Testis (tissue), 3 donors: ENCODE data around the gene AGBL4. TPM values are rescaled to one million over a fixed set of nuclear protein-coding genes. Genes with fewer than 3 reads are reported as not detected.

ENCODE experiments used
- DNase-seq: peaks from one replicate; pipeline ENCODE4 v3.0.0-alpha.2; 2019
- H3K27ac ChIP-seq, 2 donors: fragments of 200-600 bp; sonication (generic); one replicate each; pipeline ENCODE4 v1.5.1; 2019
- H3K27me3 ChIP-seq: fragments of 200-600 bp; sonication (generic); one replicate; pipeline ENCODE4 v1.5.1; 2019
- H3K36me3 ChIP-seq: fragments of 200-600 bp; sonication (generic); one replicate; pipeline ENCODE4 v1.5.1; 2017; ENCODE audit warnings: low read depth; ENCODE audit errors: missing control alignments
- H3K4me1 ChIP-seq: fragments of 200-600 bp; sonication (generic); one replicate; pipeline ENCODE4 v1.5.1; 2019
- H3K4me3 ChIP-seq, 2 donors: fragments of 200-600 bp; sonication (generic); one replicate each; pipeline ENCODE4 v1.5.1; 2017 to 2019
- H3K9me3 ChIP-seq: fragments of 200-600 bp; sonication (generic); one replicate; pipeline ENCODE4 v1.5.1; 2017
- POLR2A ChIP-seq: fragments of 450-650 bp; IDR thresholded peaks from one replicate; pipeline ENCODE4 v1.6.1; 2017; ENCODE audit warnings: antibody characterized with exemption, mild to moderate bottlenecking, moderate library complexity
- WGBS, 2 donors: methylation state at CpG; one replicate each; pipeline ENCODE4 v1.1.5; 2018; 5-methylcytosine and 5-hydroxymethylcytosine counted together
- intact Hi-C: fragments of 100-400 bp; cut with DNase I; formaldehyde crosslinking; loops from one replicate; pipeline ENCODE4 v1.15.1; 2023; ENCODE audit warnings: low total_unique reads
- polyA plus RNA-seq: library from polyadenylated mRNA; stranded (reverse); fragments of 350-450 nt; fragmentation: Illumina TruSeq; extraction: RNeasy Lipid Tissue Mini Kit (QIAGEN cat#74804); gene quantifications from one replicate; pipeline ENCODE4 v1.2.3, GENCODE V29; 2014; ENCODE audit warnings: low read depth, low replicate concordance; ENCODE audit not compliant: insufficient read depth
- total RNA-seq, 2 donors: library from RNA; depleted of rRNA; stranded (reverse); fragments of >200 nt; gene quantifications; one replicate each; pipeline ENCODE4 v1.2.3, GENCODE V29; 2016
- TF ChIP-seq, protein P1 (sequence below), 3 experiments: fragments of 450-650 bp in 2 of 3; fragments of 200-600 bp in 1 of 3; sonication (generic) in 1 of 3; IDR thresholded peaks; one replicate each; pipeline ENCODE4 v1.5.1; 2016 to 2019; ENCODE audit warnings: antibody characterized with exemption in 3 of 3, mild to moderate bottlenecking in 2 of 3, moderate library complexity in 1 of 3

Gene AGBL4
- total and polyA plus RNA-seq, 3 donors from 2014 or later: 3.3 to 6.9 (median 5.8) TPM

DNA sequence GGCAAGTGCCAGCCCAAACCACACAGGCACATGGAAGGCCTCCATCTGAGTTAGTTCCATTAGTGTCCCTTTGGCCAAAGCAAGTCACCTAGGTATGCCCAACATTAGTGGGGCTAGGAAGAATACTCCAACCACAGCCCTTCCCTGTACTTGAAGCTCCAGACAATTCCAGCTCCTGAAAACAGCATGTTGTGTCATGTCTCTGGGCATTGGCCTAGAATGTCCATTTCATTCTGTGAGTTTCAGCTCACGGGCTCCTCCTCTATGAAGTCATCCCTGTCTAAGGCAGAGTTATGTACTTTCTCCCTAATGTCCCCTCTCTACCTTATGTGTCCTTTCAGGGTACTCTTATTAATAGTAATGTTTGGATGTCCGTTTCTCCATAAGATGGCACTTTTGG is 1455.3 kb downstream of the AGBL4 start:
- no peak for DNase-seq
- no peak overlapping the region for H3K27ac ChIP-seq
- WGBS, 2 donors: 89 to 95% methylated on average over 2 of the region's 2 CpGs
- no peaks in the 10 kb centered on the region for H3K9me3 ChIP-seq
- intact Hi-C loops: no loop called here
- H3K4me3 ChIP-seq: no peak overlapping the region
- TF ChIP-seq, protein P1, sequence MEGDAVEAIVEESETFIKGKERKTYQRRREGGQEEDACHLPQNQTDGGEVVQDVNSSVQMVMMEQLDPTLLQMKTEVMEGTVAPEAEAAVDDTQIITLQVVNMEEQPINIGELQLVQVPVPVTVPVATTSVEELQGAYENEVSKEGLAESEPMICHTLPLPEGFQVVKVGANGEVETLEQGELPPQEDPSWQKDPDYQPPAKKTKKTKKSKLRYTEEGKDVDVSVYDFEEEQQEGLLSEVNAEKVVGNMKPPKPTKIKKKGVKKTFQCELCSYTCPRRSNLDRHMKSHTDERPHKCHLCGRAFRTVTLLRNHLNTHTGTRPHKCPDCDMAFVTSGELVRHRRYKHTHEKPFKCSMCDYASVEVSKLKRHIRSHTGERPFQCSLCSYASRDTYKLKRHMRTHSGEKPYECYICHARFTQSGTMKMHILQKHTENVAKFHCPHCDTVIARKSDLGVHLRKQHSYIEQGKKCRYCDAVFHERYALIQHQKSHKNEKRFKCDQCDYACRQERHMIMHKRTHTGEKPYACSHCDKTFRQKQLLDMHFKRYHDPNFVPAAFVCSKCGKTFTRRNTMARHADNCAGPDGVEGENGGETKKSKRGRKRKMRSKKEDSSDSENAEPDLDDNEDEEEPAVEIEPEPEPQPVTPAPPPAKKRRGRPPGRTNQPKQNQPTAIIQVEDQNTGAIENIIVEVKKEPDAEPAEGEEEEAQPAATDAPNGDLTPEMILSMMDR (IDR thresholded peaks at IDR 0.05): no peak
- TF ChIP-seq POLR2A: no peak
- H3K27me3 ChIP-seq: no peaks in the 10 kb centered on the region
- H3K36me3 ChIP-seq: no peaks in the 10 kb centered on the region
- H3K4me1 ChIP-seq: no peaks in the 10 kb centered on the region

DNA sequence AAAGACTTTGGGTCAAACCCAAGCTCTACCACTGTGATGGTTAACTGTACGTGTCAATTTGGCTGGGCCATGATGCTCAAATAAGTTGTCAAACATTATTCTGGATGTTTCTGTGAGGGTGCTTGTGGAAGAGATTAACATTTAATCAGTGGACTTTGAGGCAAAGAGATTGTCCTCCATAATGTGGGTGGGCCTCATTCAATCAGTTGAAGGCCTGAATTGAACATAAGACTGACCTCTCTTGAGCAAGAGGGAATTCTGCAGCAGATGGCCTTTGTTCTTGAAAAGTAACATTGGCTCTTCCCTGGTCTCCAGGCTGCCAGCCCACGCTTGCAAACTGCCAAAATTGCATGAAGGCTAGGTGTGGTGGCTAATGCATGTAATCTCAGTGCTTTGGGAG is 1457.3 kb downstream of the AGBL4 start:
- Histone ChIP-seq H3K27me3 (no peaks in the 10 kb centered on the region), H3K4me1 (no peaks in the 10 kb centered on the region), H3K4me3 (no peak overlapping the region), H3K27ac (no peak overlapping the region), H3K36me3 (no peaks in the 10 kb centered on the region), H3K9me3 (no peaks in the 10 kb centered on the region)
- TF ChIP-seq POLR2A: no peak
- TF ChIP-seq, protein P1 (IDR thresholded peaks at IDR 0.05): no peak
- no peak for DNase-seq
- 93 to 97% methylated on average over 2 of the region's 2 CpGs for WGBS, 2 donors
- intact Hi-C loops: no loop called here

DNA sequence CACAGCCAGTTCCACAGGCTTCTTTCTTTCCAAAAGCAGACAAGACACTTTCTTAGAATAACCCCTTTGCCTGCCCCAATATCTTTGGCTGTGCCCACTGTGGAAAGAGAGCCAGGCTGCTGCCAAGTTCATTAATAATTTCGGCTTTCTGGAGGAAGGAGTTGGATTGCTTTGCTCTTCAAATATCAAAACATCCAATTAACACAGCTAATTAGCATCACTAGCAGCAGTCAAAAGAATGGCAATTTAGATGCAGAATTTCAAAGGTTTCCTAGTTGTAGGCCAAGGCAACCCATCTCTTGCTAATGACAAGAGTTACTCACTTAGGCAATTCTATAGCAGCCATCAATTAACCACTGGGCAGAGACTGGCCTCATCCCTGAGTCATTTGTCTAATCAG is 1460.7 kb downstream of the AGBL4 start:
- Histone ChIP-seq H3K9me3 (no peaks in the 10 kb centered on the region), H3K27ac (no peak overlapping the region), H3K27me3 (no peaks in the 10 kb centered on the region), H3K4me1 (no peaks in the 10 kb centered on the region), H3K4me3 (no peak overlapping the region), H3K36me3 (no peaks in the 10 kb centered on the region)
- WGBS, 2 donors: 77 to 83% methylated on average over 1 of the region's 1 CpG
- TF ChIP-seq, protein P1 (IDR thresholded peaks at IDR 0.05): no peak
- TF ChIP-seq POLR2A: no peak
- intact Hi-C loops: no loop called here
- DNase-seq: no peak

DNA sequence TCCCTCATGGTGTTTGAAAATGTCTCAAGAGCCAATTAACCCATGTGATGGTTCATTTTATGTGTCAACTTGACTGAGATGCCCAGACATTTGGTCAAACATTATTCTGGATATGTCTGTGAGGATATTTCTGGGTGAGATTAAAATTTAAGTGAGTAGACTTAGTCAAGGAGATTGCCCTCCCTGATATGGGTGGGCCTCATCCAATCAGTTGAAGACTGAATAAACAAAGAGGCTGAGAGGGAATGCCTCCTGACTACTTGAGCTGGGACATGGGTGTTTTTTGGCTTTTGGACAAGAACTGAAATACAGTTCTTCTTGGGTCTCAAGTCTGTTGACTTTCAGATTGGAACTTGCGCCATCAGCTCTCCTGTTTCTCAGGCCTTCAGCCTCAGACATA is 1462.3 kb downstream of the AGBL4 start:
- DNase-seq: no peak
- TF ChIP-seq POLR2A: no peak
- TF ChIP-seq, protein P1 (IDR thresholded peaks at IDR 0.05): no peak
- Histone ChIP-seq H3K36me3 (no peaks in the 10 kb centered on the region), H3K27me3 (no peaks in the 10 kb centered on the region), H3K27ac (no peak overlapping the region), H3K4me3 (no peak overlapping the region), H3K4me1 (no peaks in the 10 kb centered on the region), H3K9me3 (no peaks in the 10 kb centered on the region)
- intact Hi-C loops: no loop called here
- WGBS, 2 donors: 96 to 100% methylated on average over 1 of the region's 1 CpG

DNA sequence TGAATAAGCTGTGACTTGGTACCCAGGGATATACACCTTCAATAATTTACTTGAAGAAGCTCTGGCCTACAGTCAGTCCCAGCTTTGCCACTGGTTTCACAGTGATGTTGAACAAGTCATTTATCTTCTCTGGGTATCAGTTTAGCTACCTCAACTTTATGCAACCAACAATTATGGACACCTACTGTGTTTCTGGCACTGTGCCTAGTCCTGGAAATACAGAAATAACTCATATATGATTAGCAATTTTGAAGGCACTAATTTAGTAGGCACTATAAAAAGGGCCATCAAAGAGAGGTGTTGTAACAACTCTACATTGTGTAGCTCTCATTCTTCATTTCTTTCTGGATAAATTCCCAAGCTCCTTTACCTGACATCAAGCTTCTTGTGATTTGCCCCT is 1463.2 kb downstream of the AGBL4 start:
- no peak for TF ChIP-seq POLR2A
- no peak overlapping the region for H3K27ac ChIP-seq
- H3K4me3 ChIP-seq: no peak overlapping the region
- H3K4me1 ChIP-seq: no peaks in the 10 kb centered on the region
- DNase-seq: no peak
- intact Hi-C loops: no loop called here
- no peaks in the 10 kb centered on the region for H3K9me3 ChIP-seq
- H3K27me3 ChIP-seq: no peaks in the 10 kb centered on the region
- no peaks in the 10 kb centered on the region for H3K36me3 ChIP-seq
